ENCODE results near the gene KIAA0232.

GRCh38 chr4:6873792-6874461, 91.4 kb downstream of the KIAA0232 start:
- TF ChIP-seq, protein P1, sequence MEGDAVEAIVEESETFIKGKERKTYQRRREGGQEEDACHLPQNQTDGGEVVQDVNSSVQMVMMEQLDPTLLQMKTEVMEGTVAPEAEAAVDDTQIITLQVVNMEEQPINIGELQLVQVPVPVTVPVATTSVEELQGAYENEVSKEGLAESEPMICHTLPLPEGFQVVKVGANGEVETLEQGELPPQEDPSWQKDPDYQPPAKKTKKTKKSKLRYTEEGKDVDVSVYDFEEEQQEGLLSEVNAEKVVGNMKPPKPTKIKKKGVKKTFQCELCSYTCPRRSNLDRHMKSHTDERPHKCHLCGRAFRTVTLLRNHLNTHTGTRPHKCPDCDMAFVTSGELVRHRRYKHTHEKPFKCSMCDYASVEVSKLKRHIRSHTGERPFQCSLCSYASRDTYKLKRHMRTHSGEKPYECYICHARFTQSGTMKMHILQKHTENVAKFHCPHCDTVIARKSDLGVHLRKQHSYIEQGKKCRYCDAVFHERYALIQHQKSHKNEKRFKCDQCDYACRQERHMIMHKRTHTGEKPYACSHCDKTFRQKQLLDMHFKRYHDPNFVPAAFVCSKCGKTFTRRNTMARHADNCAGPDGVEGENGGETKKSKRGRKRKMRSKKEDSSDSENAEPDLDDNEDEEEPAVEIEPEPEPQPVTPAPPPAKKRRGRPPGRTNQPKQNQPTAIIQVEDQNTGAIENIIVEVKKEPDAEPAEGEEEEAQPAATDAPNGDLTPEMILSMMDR (conservative IDR thresholded peaks at IDR 0.05; ENCODE audit: low read depth, low read length) = peak; percentile 80
- TF ChIP-seq EZH2 (IDR thresholded peaks at IDR 0.05; ENCODE audit: low read length, unreplicated experiment) (no peak), EZH2phosphoT487 (IDR thresholded peaks at IDR 0.05; ENCODE audit: borderline replicate concordance, low read length) (no peak)
